GM19043 (cell line): Measurements from ENCODE around the gene MINK1.
"Not testable (repeated sequence)": the region's sequence is repeated elsewhere in the genome, so short reads cannot be mapped to it uniquely, and the experiment has no call there.

Source experiments
- ATAC-seq: cut with Tn5 transposase; IDR thresholded peaks from one replicate; pipeline ENCODE4 v1.9.1; 2021; ENCODE audit warnings: low read depth; ENCODE audit not compliant: unreplicated experiment

MINK1 gene

DNA sequence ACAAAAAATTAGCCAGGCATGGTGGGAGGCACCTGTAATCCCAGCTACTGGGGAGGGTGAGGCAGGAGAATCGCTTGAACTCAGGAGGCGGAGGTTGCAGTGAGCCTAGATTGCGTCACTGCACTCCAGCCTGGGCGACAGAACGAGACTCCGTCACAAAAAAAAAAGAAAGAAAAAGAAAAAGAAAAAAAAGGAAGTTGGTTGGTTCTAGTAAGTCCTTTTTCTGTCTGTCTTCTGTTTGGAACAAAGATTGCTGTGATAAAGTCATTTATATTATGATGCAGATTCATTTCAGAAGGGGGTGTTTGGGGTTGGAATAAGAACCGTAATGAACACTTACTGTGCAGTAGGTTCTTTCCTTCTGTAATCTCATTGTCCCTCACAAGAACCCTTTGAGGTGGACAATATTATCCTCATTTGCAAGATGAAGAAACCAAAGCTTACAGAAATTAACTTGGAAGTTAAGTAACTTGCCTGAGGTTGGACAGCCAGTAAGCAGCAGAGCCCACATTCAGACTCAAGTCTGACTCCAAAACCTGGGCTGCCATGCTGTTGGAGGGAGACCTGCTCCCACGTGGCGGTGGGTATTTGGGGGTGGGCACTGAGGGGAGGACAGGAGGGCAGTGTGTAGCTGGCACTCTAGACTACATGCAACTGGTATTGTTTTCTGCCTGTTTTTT, 10.3 kb downstream of the MINK1 start:
- no peak for ATAC-seq

DNA sequence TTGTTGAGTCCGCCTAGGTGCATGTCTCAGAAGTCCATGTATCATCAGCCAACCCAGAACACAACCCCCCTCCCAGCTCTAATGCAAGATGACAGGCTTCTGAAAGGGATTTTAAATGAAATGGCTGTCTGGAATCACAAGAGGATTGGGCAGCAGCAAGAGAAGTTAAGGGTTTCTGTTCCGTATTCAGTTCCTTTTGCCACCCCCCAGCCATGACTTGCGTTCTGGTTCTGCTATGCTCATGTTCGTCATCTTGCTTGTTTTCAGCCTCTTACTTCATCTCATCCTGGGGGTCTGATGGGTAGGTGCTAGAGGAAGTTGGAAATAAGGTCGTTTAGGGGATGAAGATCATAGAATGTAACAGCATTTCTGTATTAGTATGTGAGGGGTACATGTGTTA, 12.0 kb downstream of the MINK1 start:
- ATAC-seq = no peak

DNA sequence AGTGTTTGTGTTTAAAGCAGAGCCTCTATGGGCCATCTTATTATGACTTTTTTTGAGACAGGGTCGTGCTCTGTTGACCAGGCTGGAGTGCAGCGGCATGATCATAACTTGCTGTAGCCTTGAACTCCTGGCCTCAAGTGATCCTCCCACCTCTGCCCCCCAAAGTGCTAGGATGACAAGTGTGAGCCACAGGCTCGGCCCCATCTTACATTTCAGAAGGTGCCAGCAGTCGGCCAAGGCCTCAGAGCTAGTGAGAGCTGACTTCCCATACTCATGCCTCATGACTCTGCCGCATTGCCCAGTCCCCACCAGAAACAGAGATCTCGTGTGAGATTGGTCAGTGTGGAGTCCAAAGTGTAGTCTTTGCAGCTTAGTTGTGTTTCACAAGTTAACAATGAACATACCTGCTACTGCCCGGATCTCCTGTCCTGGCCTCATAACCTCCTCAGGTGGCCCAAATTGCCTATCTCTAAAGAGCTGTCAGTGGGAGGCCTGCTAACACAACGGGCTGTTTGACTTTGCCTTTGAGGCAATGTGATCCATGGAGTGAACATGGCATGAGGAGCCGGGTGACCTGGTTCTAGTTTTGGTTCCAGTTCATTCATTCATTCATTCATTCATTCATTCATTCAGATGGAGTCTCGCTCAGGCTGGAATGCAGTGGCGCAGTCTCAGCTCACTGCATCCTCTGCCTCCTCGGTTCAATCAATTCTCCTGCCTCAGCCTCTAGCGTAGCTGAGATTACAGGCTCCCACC, 13.7 kb downstream of the MINK1 start:
- no peak for ATAC-seq

DNA sequence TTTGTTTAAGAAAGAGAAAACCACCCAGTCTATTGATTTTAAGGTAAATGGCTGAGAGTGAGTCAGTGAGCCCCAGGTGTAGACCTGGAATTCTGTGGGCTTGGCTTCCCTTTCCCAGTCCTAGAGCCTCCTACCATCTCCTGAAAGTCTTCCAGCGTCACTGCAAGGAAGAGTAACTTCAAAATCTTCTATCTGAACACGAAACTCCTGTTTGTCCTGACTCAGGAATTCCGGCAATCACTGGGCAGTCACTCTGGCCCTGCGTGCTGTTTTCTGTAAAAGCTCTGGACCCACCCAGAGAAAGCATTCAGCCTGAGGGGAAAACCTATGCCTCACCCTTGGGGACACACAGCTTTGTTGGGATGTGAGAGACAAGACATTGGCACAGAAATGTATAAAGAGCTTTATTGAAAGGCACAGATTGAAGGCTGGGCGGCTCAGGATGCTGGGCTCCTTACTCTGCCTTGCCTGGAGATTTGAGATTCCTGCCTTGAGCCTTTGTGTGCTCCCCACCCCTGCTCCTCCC, 15.9 kb downstream of the MINK1 start:
- ATAC-seq = no peak

DNA sequence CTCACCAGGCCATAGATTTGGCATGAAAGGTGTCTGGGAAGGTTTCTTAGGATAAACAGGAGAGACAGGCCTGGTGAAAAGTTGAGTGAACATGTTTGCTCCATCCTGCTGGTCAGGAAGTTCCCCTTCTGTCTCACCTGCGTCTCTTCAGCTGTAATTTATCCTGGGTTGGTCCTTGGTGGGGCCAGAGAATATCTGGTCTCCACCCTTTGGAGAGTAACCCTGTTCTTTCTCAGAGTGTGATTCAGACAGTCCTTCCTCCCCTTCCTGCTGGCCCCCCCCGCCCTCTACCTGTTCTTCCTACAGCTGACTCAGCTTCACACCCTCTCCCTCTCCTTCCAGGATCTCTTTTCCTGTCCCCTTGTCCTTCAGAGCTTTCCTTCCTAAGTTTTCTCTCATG, 17.1 kb downstream of the MINK1 start:
- no peak for ATAC-seq

DNA sequence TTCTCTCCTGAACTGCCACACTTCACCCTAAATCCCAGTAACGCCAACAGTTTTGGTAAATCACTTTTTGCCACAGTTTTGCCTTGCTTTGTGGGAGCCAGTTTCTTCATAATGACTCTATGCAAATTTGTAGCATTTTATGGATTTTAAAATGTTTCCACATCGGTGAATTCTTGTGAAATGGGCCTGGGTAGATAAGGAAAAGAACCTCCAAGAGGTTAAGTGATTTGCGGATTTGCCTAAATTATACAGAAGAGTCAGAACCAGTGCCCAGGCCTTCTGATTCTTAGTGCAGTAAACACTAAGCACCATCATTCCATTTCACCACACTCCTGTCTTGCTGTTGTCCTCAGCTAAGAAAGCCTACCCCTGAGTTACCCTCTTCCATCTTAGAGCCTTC, 17.9 kb downstream of the MINK1 start:
- no peak for ATAC-seq

DNA sequence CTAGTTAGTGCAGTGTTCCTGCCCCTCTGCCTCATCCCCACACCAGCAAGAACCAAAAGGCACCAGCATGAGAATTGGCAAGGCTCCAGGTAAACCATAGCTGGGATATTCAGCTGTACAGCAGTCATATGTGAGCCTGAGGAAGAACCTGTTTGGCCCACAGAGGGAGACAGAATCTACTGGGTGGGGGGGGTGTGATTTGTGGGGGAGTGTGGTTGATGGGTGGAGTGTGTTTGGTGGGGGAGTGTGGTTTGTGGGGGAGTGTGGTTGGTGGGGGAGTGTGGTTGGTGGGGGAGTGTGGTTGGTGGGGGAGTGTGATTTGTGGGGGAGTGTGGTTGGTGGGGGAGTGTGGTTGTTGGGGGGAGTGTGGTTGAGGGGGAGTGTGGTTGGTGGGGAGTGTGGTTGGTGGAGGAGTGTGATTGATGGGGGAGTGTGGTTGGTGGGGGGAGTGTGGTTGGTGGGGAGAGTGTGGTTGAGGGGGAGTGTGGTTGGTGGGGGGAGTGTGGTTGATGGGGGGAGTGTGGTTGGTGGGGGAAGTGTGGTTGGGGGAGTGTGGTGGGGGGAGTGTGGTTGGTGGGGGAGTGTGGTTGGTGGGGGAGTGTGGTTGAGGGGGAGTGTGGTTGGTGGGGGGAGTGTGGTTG, 19.5 kb downstream of the MINK1 start:
- ATAC-seq = no peak

DNA sequence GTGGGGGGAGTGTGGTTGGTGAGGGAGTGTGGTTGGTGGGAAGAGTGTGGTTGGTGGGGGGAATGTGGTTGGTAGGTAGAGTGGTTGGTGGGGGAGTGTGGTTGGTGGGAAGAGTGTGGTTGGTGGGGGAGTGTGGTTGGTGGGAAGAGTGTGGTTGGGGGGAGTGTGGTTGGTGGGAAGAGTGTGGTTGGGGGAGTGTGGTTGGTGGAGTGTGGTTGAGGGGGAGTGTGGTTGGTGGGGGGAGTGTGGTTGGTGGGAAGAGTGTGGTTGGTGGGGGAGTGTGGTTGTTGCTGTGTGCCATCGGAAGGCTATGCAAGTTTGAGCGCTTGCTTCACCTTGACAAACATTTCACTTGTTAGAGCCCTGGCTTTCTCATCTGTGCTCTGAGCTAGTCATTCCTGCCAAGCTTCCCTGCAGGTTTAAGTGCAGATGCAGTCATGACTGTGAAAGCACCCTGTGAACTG, 20.1 kb downstream of the MINK1 start:
- no peak for ATAC-seq

DNA sequence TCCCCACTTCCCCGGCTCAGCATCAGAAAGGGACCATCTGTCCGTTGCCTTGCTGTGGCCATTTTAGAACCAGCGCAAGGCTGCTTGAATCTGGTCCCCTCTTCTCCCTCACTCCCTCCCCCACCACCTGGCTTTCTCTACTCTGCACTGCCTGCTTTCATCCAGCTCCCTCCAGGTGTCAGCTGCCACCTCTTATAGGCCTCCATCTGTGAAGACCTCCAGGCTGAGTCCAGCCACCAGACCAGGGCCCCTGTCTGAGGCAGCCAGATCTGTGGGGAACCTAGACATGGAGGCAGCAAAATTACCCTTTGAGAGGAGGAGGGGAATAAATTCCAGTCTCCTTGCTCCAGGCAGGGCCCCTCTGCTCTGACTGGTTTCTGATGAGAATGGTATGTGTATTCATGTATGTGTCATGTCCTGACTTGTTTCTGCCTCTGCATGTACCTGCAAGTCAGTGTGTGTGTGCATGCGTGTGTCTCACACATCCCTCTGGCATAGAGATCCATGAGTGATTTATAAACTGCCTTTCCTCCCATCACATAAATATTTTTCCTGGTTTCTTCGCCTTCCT, 21.1 kb downstream of the MINK1 start:
- ATAC-seq = no peak

DNA sequence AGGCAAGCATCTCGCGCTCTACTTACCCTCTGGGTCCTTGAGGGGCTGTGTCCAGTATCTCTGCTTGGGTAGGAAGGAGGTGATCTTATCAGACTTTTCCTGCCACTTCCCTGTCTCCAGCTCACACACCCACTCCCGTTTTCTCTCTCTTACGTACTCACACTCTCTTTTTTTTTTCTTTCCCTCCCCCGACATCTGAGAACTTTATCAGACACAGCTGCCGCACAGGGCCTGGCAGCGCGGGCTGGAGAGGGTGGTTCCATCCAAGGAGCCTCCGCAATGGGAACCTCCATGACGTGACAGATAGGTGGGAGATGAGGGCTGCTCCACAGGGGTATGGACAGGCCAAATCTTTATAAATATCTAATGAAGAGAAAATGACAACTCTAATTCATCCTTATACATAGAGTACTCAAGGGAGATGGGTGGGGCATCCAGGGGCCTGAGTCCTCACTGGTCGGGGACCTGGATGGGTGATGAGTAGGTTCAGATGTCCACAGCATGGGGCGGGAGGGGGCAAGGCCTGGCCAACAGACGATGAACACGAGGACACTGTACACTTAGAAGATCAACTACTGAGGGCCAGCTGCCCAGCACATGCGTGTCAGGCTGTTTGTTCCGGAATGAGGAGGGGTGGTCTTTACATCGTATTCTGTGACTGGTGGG, 23.3 kb downstream of the MINK1 start:
- ATAC-seq = no peak

DNA sequence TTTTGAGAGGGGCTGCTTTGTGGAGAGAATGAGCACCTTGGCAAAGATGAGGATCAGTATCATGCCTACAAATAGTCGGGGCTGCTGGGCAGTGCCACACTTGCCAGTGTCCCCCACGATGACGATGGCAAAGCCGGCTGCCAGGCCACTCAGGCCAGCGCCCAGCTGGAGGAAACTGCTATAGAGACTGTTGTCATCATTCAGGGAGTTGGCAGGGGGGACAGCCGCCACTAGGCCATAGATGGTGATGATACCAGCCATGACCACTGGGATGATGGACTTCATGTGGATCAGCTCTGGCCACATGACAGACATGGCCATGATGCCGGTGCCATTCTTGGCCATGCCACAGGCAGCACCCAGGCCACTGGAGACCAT, 23.8 kb downstream of the MINK1 start:
- no peak for ATAC-seq

DNA sequence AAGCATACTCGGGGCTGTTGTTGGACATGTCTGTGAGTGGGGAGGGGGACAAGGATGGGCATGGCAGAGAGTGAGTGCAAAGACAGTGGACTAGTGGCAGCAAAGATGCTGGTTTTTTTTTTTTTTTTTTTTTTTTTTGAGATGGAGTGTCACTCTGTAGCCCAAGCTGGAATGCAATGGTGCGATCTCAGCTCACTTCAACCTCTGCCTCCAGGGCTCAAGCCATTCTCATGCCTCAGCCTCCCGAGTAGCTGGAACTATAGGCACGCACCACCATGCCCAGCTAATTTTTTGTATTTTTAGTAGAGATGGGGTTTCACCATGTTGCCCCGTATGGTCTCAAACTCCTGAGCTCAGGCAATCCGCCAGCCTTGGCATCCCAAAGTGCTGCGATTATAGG, 24.2 kb downstream of the MINK1 start:
- not testable (repeated sequence) for ATAC-seq

DNA sequence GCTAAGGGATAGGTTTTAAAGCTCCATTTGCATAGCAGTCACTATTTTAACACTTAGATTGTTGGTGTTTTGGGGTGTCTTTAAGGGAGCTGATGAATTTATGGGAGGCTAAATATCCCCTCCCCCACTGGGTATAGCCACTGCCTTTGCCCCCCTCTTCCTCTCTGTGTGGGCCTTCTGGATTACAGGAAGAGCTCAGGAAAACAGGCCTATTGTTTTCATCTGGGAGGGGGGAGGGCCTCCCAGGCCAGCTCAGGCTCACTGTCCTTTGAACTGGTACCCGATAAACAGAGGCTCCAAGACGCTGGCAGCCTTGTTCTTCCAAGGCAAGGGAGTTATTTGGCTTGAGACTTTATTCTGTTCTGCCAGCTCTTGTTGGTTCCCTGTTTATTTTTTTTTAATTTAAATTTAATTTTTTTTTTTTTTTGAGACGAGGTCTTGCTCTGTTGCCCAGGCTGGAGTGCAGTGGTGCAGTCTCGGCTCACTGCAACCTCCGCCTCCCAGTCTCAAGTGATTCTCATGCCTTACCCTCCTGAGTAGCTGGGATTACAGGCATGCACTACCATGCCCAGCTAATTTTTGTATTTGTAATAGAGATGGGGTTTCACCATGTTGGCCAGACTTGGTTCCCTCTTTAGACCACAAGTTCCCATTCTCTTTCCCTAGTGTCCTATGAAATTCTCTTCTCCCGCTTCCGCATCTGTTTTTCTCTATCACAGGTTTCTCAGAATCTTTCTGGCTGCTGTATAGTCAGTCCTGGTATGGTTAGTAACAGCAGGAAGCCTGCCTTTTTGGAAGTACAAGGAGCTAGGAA, 25.1 kb downstream of the MINK1 start:
- no peak for ATAC-seq

DNA sequence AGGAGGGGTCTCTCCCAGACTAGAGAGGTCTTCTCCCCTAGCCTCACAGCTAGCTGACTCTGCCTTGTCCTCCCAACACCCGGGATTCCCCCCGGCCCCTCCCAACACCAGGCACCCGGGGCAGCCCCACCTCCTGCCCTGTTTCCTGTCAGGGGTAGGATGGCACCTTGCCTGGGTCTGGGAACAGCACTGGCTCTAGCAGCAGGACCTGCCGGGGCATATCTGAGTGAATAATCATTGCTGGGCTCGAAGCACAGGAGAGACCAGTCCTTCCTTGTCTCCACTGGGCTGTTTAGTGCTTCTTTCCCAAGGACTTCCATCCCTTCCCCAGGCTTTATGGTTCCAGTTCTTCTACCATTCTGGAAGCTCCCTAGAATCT, 25.7 kb downstream of the MINK1 start:
- ATAC-seq = no peak

DNA sequence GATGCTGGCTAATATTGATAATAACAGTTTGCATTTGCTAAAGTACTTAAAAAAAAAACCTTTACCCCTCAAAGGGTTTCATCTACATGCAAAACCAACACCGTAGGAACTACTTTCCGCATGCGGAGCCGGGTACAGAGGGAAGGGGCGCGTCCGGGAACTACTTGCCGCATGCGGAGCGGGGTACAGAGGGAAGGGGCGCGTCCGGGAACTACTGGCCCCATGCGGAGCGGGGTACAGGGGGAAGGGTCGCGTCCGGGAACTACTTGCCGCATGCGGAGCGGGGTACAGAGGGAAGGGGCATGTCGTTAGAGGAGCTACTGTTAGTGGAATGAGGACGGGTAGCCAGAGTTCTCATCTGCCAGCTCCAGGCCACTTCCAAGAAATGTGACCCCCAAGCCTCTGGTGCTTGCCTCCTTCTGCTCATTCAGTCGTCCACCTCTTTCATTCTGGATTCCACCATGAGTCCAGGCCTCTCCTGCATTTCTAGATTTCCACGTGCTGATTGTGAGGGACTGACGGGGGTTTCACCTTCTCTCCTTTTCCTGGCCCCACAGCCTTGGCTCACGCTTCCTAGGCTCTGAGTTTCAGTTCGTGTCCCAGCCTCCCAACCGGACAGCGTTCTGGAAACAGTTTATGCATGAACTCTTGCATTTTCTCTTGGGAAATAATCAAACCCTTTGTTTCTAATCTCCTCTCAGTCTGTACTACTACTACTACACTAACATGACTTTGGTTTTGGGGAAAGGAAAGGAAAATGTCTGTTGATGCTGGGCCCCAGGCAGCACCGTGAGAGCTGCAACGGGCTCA, 26.9 kb downstream of the MINK1 start:
- ATAC-seq = no peak

DNA sequence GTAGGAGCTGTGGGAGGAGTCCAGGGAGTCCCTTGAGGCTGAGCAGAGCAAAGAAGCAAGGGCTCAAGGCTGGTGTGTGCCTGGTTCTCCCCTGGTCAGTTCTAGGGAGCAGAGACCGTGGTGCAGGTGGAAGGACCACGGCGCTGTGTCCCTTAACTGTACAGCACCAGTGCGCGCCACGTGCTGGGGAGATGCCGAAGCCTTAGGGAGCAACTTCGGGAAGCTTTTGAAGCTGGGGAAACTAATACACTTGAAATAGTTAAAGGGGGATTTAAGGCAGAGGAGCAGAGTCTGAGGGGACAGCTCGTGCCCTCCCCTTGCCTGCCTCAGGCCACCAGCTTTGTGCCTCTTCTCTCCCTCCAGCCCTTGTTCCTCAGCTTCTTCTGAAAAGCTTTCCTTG, 27.5 kb downstream of the MINK1 start:
- no peak for ATAC-seq

DNA sequence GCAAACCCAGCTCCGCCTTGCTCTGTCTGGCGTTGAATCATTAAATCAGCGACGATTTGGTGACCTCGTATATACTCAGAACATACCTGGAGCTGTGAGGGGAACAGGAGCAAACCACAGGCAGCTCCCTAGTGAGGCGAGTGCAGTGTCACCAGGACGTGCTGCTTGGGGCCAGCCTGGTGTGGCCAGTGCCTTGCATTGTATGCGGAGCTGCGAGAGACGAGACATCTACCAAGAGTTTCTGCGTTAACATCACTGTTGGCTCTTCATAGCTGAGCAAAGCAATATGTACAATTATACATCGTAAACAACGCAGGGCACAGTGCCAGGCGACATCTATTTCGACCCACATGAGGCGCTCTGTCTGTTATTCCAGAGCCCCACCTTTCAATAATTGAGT, 27.9 kb downstream of the MINK1 start:
- no peak for ATAC-seq

DNA sequence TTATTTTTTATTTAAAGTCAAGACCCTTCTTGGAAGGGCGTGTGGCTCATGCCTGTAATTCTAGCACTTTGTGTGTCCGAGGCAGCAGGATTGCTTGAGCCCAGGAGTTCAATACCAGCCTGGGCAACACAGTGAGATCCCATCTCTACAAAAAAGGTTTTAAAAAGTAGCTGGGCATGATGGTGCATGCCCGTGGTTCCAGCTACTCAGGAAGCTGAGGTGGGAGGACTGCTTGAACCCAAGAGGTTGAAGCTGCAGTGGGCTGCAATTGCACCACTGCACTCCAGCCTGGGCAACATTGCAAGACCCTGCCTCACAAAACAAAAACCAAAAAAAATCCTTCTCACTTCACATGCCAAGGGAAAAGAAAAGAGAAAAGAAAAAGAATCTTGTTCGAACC, 29.6 kb downstream of the MINK1 start:
- no peak for ATAC-seq

DNA sequence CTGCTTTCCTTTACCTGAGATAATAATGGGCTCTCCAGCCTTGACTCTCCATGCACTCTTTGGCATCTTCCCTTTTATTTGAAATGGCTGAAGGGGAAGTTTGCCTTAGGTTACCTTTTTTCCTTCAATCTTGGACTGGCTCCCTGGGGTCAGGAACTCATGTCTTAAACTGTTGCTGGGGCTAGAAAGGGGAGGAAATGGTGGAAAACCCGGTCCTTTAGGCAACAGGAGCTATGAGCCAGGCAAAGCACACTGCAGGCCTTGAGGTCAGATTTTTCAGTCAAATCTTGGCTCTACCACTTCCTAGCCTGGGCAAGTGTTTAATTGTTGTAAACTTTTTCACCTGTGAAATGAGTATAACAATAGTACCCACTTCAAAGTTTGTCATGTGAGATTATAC, 30.2 kb downstream of the MINK1 start:
- ATAC-seq = no peak
